Peyer's patch (tissue), 4 donors: ENCODE results near the gene RFTN2.

ENCODE experiments used
- CTCF ChIP-seq, 6 experiments: fragments of 450-650 bp in 4 of 6; fragments of 200-600 bp in 2 of 6; sonication (generic) in 1 of 6; IDR thresholded peaks; one replicate each; pipeline ENCODE4 v1.5.1; 2017 to 2019; ENCODE audit warnings: antibody characterized with exemption in 6 of 6, mild to moderate bottlenecking in 3 of 6, moderate library complexity in 1 of 6
- POLR2A ChIP-seq, 2 donors: fragments of 450-650 bp; IDR thresholded peaks; one replicate each; pipeline ENCODE4 v1.5.1; 2017; ENCODE audit warnings: antibody characterized with exemption in 2 of 2, mild to moderate bottlenecking in 2 of 2, moderate library complexity in 2 of 2

DNA sequence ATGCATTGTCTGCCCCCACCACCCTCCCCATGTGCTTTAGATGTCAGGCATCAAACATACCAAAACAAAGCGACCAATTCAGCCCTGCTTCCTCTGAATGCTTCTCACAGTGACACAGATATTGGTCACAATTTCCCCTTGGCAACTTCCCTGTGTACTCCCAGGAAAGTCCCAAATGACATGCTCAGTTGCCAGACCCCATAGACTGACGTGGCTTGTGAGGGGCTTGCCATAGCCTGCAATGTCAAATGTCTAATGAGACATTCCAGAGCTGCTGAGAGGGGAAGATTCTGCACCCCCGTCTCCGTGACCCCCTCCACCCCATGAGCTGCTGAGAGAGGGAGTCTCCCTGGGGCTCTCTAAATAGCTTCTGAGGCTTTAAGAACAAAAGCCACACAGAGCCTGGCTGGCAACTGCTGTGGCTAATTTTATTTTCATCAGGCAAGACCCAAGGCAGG, 47.3 kb downstream of the RFTN2 start:
- no peak for TF ChIP-seq CTCF (IDR thresholded peaks at IDR 0.05)
- no peak for TF ChIP-seq POLR2A (IDR thresholded peaks at IDR 0.05)
